Small intestine (tissue), 7 donors: ENCODE measurements around the gene TNFRSF1B. TPM values are rescaled to one million over a fixed set of nuclear protein-coding genes. Genes with fewer than 3 reads are reported as not detected.

ENCODE experiments used
- DNase-seq, 2 donors: peaks; one replicate each; pipeline versions ENCODE4 v3.0.0 to v3.0.0-alpha.2; 2013
- FAIRE-seq: peaks from 2 replicates; lab custom pipeline; 2012; peaks lifted over from hg19 to GRCh38; lab: Jason Lieb, UNC
- H3K27ac ChIP-seq, 3 donors: one replicate each; pipeline ENCODE4 v1.5.1; 2013; ENCODE audit warnings: low read length in 2 of 3, mild to moderate bottlenecking in 2 of 3, control low read depth in 1 of 3, inconsistent platforms in 1 of 3, low read depth in 1 of 3, moderate library complexity in 1 of 3
- H3K27me3 ChIP-seq, 3 donors: one replicate each; pipeline ENCODE4 v1.6.1; 2013; ENCODE audit warnings: low read length in 3 of 3, inconsistent platforms in 1 of 3; ENCODE audit not compliant: control insufficient read depth in 3 of 3, insufficient read depth in 3 of 3
- H3K36me3 ChIP-seq, 3 donors: one replicate each; pipeline ENCODE4 v1.6.1; 2013; ENCODE audit warnings: low read length in 3 of 3, inconsistent platforms in 1 of 3, low read depth in 1 of 3, mild to moderate bottlenecking in 1 of 3, moderate library complexity in 1 of 3; ENCODE audit not compliant: control insufficient read depth in 3 of 3, insufficient read depth in 2 of 3
- H3K4me1 ChIP-seq, 3 donors: one replicate each; pipeline ENCODE4 v1.6.1; 2013; ENCODE audit warnings: low read length in 2 of 3, inconsistent platforms in 1 of 3, low read depth in 1 of 3, mild to moderate bottlenecking in 1 of 3, moderate library complexity in 1 of 3; ENCODE audit not compliant: control insufficient read depth in 3 of 3, insufficient read depth in 2 of 3
- H3K4me3 ChIP-seq, 3 donors: one replicate each; pipeline ENCODE4 v1.5.1; 2013; ENCODE audit warnings: low read length in 3 of 3, control low read depth in 1 of 3, inconsistent platforms in 1 of 3, low read depth in 1 of 3, mild to moderate bottlenecking in 1 of 3, moderate library complexity in 1 of 3
- H3K9me3 ChIP-seq, 2 donors: one replicate each; pipeline ENCODE4 v1.6.1; 2013; ENCODE audit warnings: low read depth in 1 of 2, low read length in 1 of 2; ENCODE audit not compliant: control insufficient read depth in 2 of 2, insufficient read depth in 1 of 2
- WGBS, 3 donors: extraction: QIAGEN DNeasy Blood & Tissue Kit; methylation state at CpG; one replicate each; pipeline ENCODE4 v1.1.7; 2013; 5-methylcytosine and 5-hydroxymethylcytosine counted together
- polyA plus RNA-seq, 4 donors: library from polyadenylated mRNA; stranded (reverse) in 3 of 4; unstranded in 1 of 4; fragments of 200-250 nt in 3 of 4; fragments of 120-200 nt in 1 of 4; gene quantifications; one replicate each; pipeline versions ENCODE4 v1.2.1 to v1.2.3, GENCODE V29; 2013
- donor health status: healthy with polysubstance abuse.
- donor health status: control.
- donor health status: control.
- donor health status: Bipolar disorder and iron deficiency.
- donor health status: healthy.

Gene TNFRSF1B
- polyA plus RNA-seq, 4 donors, result 16.0 to 30.4 (median 18.6) TPM

DNA sequence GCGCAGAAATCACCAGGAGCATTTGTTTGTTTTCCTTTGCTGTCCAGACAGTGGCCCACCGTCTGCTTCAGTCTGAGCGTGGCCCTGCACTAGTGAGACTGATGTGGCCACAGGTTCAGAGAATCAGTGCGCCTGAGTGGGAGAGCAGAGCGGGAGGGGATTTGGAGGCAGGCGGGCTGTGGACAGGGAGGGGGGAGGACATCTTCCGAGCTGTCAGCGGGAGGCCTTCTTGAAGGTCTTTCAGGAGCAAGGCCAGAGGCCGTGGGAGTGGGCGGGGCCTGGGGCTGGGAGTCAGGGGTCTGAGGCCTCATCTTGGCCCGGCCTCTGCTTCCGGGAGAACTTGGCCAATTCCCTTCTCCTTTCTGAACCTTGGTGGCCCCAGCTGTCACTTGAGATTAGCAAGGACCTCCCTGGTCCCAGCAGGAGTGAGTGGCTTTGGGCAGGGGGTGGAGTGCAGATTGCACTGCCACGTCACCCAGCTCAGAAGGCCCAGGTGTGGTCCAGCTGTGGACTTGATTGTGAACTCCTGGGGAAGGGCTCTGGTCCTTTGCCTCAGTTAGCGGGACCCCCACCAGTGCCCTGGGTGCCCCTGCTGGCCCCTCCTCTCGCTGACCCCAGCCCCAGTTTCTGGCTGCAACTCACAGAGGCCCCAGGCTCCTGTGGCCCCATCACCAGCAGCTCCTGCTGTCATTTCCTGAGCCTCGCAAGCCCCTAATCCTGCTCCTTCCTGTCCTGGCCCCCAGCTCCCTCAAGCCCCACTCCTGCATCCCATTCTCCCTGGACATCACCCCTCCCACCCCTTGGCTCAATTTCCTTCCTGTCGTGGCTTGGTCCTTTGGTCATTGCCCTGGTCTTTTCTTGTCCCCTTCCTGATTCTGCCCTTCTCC, 8.4 kb downstream of the TNFRSF1B start:
- WGBS, 3 donors, result 63 to 82% (median 68%) methylated on average over 16 to 17 of the region's 17 CpGs
- no peak for FAIRE-seq

DNA sequence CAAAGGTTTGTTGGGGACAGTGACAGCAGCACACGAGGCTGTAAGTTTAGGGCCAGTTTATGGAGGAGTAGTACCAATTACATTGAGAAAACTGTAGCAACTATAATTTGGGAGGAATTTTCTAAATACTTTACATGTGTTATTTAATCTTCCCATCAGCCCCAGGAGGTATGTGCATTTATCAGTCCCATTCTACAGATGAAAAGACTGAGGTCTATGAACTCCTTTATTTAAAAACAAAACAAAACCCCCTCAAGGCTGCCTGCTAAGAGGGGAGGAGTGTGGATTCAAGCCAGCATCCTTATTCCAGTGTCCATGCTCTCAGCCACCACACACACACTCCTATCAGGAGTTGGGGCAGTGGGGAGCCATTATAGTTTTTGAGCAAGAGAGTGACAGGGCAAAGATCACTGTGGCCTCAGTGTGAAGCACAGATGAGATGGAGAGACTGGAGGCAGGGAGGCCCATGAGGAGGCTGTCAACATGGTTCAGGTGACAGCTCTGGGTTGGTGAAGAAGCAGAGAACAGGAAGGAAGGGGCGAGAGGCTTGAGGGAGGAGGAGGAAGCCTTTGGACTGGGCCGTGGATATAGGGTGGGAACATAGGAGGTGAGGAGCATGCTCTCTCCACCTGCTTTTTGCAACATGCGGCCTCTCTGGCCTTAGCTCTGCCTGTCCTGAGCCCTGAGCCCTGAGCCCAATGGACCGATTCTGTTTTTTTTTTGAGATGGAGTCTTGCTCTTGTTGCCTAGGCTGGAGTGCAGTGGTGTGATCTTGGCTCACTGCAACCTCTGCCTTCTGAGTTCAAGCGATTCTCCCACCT, 9.7 kb downstream of the TNFRSF1B start:
- no peak for DNase-seq
- no peak for FAIRE-seq

More for the DNA sequence above, 8.4 kb downstream of the TNFRSF1B start:
- Histone ChIP-seq H3K9me3 (no peaks in the 10 kb centered on the region), H3K27ac (peak overlapping the region; percentile 41 to 65 (median 50)), H3K4me1 (peaks cover 3 to 20% (median 3%) of the 10 kb centered on the region in 3 donors), H3K4me3 (no peak overlapping the region), H3K36me3 (peaks cover 0 to 29% (median 0%) of the 10 kb centered on the region in 3 donors), H3K27me3 (no peaks in the 10 kb centered on the region)
- peak in 1 of 2 donors; percentile 62 for DNase-seq

DNA sequence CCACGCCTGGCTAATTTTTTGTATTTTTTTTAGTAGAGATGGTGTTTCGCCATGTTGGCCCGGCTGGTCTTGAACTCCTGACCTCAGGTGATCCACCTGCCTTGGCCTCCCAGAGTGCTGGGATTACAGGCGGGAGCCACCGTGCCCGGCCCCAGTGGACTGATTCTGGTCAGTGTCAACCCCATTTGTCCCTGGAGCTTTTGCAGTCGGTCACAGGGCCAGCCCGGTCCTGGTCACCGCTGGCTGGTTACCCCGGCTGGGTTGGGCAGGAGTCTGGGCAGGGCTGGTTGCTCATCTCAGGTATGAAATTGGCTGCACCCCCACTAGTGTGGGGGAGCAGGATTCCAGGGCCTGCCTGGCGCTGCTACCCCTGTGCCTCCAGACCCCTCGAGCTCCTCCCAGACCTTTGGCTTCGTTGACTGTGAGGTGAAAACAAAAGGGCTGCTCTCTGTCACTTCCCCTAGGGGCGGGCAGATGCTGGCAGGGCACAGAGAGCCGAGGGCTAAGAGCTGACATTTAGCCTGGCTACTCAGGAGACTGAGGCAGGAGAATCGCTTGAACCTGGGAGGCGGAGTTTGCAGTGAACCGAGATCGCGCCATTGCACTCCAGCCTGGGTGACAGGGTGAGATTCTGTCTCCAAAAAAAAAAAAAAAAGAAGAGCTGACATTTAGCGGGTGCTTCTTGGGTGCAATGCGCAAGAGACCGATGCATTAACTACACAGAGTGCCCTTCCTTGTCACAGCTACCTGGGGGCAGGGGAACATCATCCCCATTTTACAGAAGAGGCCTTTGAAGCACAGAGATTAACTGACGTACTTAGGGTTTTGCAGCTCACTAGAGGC, 10.6 kb downstream of the TNFRSF1B start:
- H3K9me3 ChIP-seq, result no peaks in the 10 kb centered on the region
- no peaks in the 10 kb centered on the region for H3K27me3 ChIP-seq
- H3K36me3 ChIP-seq, result peaks cover 3 to 37% (median 5%) of the 10 kb centered on the region in 3 donors
- no peak for FAIRE-seq
- H3K4me1 ChIP-seq, result peaks cover 3 to 23% (median 3%) of the 10 kb centered on the region in 3 donors
- 78 to 88% (median 80%) methylated on average over 24 of the region's 24 CpGs for WGBS, 3 donors
- no peak overlapping the region for H3K4me3 ChIP-seq
- no peak for DNase-seq
- peak overlapping the region in 1 of 3 donors; percentile 79 for H3K27ac ChIP-seq

More for the DNA sequence above, 9.7 kb downstream of the TNFRSF1B start:
- peaks cover 3 to 38% (median 5%) of the 10 kb centered on the region in 3 donors for H3K36me3 ChIP-seq
- H3K9me3 ChIP-seq, result no peaks in the 10 kb centered on the region
- peak overlapping the region in 1 of 3 donors; percentile 0 for H3K27ac ChIP-seq
- no peaks in the 10 kb centered on the region for H3K27me3 ChIP-seq
- H3K4me1 ChIP-seq, result peaks cover 3 to 23% (median 3%) of the 10 kb centered on the region in 3 donors
- WGBS, 3 donors, result 79 to 82% (median 81%) methylated on average over 6 of the region's 6 CpGs
- H3K4me3 ChIP-seq, result no peak overlapping the region

DNA sequence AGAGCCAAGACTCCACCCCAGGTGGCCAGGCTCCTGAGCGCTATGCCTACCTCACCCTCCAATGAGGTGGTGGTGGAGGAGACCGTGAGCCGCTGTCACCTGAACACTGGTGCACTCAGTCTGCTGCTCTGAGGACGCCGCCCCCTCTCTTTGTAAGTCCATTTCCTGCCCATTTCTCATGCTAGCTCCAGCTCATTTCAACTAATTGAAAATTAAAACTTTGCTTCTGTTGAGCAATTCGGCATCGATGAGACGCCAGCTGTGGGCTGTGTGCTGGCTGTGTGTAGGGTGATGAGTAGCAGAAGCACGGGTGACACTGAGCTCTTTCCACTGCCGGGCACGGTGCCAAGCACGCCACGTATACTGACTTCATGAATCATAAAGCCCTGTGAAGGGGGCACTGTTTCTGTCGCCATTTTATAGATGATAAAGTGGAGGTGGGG, 11.2 kb downstream of the TNFRSF1B start:
- Histone ChIP-seq H3K4me1 (peaks cover 0 to 23% (median 3%) of the 10 kb centered on the region in 3 donors), H3K4me3 (no peak overlapping the region), H3K27ac (peak overlapping the region in 1 of 3 donors; percentile 79), H3K36me3 (peaks cover 3 to 36% (median 5%) of the 10 kb centered on the region in 3 donors), H3K9me3 (no peaks in the 10 kb centered on the region), H3K27me3 (no peaks in the 10 kb centered on the region)
- WGBS, 3 donors, result 45 to 74% (median 47%) methylated on average over 14 of the region's 14 CpGs
- no peak for DNase-seq
- FAIRE-seq, result no peak

DNA sequence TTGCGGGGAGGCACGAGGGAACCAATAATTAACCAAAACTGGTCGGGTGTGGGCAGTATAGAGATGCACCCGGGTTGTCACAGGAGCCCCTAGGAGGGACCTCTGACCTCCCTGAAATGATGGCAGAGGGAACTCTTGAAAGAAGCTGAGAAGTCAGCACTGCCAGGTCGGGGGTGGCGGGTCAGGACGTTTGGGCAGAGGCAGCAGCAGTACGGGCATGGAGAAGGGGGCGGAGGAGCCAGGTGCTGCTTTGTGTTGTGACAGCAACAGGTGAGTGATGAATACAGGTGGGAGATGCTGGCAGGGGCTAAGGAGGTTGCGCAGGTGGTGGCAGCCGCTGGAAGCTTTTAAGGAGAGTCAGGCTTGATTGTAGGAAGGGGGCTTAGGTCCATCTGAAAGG, 11.7 kb downstream of the TNFRSF1B start:
- H3K27me3 ChIP-seq, result no peaks in the 10 kb centered on the region
- H3K4me1 ChIP-seq, result peaks cover 0 to 19% (median 3%) of the 10 kb centered on the region in 3 donors
- H3K27ac ChIP-seq, result peak overlapping the region in 1 of 3 donors; percentile 79
- H3K4me3 ChIP-seq, result no peak overlapping the region
- peaks cover 3 to 38% (median 5%) of the 10 kb centered on the region in 3 donors for H3K36me3 ChIP-seq
- DNase-seq (no peak), FAIRE-seq (no peak)
- no peaks in the 10 kb centered on the region for H3K9me3 ChIP-seq
- 54 to 60% (median 57%) methylated on average over 11 of the region's 11 CpGs for WGBS, 3 donors

DNA sequence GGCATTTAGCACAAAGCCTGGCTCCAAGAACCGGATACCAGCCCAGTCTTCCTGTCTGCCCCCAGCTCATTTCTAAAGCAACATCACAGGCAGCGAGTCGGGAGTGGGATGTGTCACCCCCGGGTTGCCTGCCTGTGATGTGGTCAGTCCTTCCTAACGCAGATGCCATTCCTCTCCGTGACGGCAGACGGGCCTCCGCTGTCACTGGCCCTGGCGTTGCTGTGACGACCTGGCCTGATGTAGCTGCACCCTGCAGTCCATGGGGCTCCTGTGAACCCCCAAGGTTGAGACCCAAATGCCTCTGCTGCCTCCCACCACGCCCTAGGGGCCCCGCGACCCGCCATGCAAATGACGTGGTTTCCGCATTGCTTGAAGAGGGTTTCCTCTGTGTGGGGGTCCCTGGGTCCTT, 12.3 kb downstream of the TNFRSF1B start:
- H3K4me3 ChIP-seq, result no peak overlapping the region
- 55 to 90% (median 72%) methylated on average over 16 to 17 of the region's 17 CpGs for WGBS, 3 donors
- H3K27me3 ChIP-seq, result no peaks in the 10 kb centered on the region
- no peaks in the 10 kb centered on the region for H3K9me3 ChIP-seq
- H3K27ac ChIP-seq, result peak overlapping the region in 1 of 3 donors; percentile 79
- peaks cover 0 to 22% (median 6%) of the 10 kb centered on the region in 3 donors for H3K4me1 ChIP-seq
- FAIRE-seq (no peak), DNase-seq (no peak)
- H3K36me3 ChIP-seq, result peaks cover 3 to 38% (median 5%) of the 10 kb centered on the region in 3 donors

- Histone ChIP-seq H3K9me3 (no peaks in the 10 kb centered on the region), H3K4me3 (no peak overlapping the region), H3K4me1 (peaks cover 0 to 24% (median 6%) of the 10 kb centered on the region in 3 donors), H3K36me3 (peaks cover 3 to 35% (median 5%) of the 10 kb centered on the region in 3 donors), H3K27ac (peak overlapping the region in 2 of 3 donors; percentile 11 to 79), H3K27me3 (no peaks in the 10 kb centered on the region)
- DNase-seq (no peak), FAIRE-seq (no peak)
- WGBS, 3 donors, result 93 to 97% (median 94%) methylated on average over 8 of the region's 8 CpGs
Observed at GRCh38 chr1:12179676-12180075, 12.9 kb downstream of the TNFRSF1B start.
